HG03025 (cell line): ENCODE data around the gene NYAP2.

ENCODE experiments used
- ATAC-seq: cut with Tn5 transposase; IDR thresholded peaks from one replicate; pipeline ENCODE4 v1.9.1; 2021; ENCODE audit warnings: mild to moderate bottlenecking, moderate library complexity; ENCODE audit not compliant: unreplicated experiment, low FRiP score

The NYAP2 gene

GRCh38 chr2:225425284-225425683, 25.8 kb downstream of the NYAP2 start:
- ATAC-seq: no peak

GRCh38 chr2:225428360-225428759, 28.9 kb downstream of the NYAP2 start:
- no peak for ATAC-seq

GRCh38 chr2:225429717-225430116, 30.2 kb downstream of the NYAP2 start:
- no peak for ATAC-seq

- no peak for ATAC-seq
Measured at GRCh38 chr2:225431105-225431863, 31.8 kb downstream of the NYAP2 start.

GRCh38 chr2:225434014-225434413, 34.5 kb downstream of the NYAP2 start:
- no peak for ATAC-seq

GRCh38 chr2:225437319-225437718, 37.8 kb downstream of the NYAP2 start:
- ATAC-seq: no peak

GRCh38 chr2:225438248-225438647, 38.7 kb downstream of the NYAP2 start:
- ATAC-seq: no peak

GRCh38 chr2:225452677-225453076, 53.2 kb downstream of the NYAP2 start:
- ATAC-seq: no peak

GRCh38 chr2:225454412-225454811, 54.9 kb downstream of the NYAP2 start:
- no peak for ATAC-seq

- ATAC-seq: no peak
Measured at GRCh38 chr2:225456619-225457260, 57.2 kb downstream of the NYAP2 start.

- ATAC-seq: no peak
Measured at GRCh38 chr2:225457482-225457881, 58.0 kb downstream of the NYAP2 start.

GRCh38 chr2:225458431-225459117, 59.1 kb downstream of the NYAP2 start:
- ATAC-seq: no peak

- ATAC-seq: no peak
Measured at GRCh38 chr2:225462417-225462816, 62.9 kb downstream of the NYAP2 start.

- ATAC-seq: no peak
Measured at GRCh38 chr2:225462945-225463344, 63.4 kb downstream of the NYAP2 start.

- no peak for ATAC-seq
Measured at GRCh38 chr2:225463449-225463848, 63.9 kb downstream of the NYAP2 start.

GRCh38 chr2:225464346-225465025, 65.0 kb downstream of the NYAP2 start:
- ATAC-seq: peak; percentile 78

GRCh38 chr2:225465827-225466226, 66.3 kb downstream of the NYAP2 start:
- no peak for ATAC-seq

- ATAC-seq: no peak
Measured at GRCh38 chr2:225466891-225467604, 67.5 kb downstream of the NYAP2 start.

- no peak for ATAC-seq
Measured at GRCh38 chr2:225468131-225468530, 68.6 kb downstream of the NYAP2 start.

- no peak for ATAC-seq
Measured at GRCh38 chr2:225471039-225471438, 71.5 kb downstream of the NYAP2 start.
